Activated CD8-positive, alpha-beta T cell treated with anti-CD3 and anti-CD28 coated beads for 36 hours (primary cell): ENCODE measurements around the gene ZNF827. TPM values are rescaled to one million over a fixed set of nuclear protein-coding genes. Genes with fewer than 3 reads are reported as not detected.
A peak's percentile ranks its signal among the peaks of the same experiment; 100 is the strongest.

Source experiments
- ATAC-seq: fragments of 200-7000 bp; cut with Tn5 transposase; one replicate; pipeline ENCODE4 v1.10.0; 2021; ENCODE audit warnings: mild to moderate bottlenecking, moderate library complexity
- CTCF ChIA-PET: fragments of 350-600 bp; sonication (Branson Sonifier 250); formaldehyde crosslinking; loops from one replicate; lab custom pipeline; 2021; ENCODE audit warnings: antibody characterized with exemption; lab: Charles Lee
- POLR2A ChIA-PET: fragments of 350-600 bp; sonication (Branson Sonifier 250); formaldehyde crosslinking; loops from one replicate; lab custom pipeline; 2021; ENCODE audit warnings: antibody characterized with exemption; lab: Charles Lee
- DNase-seq: peaks from one replicate; pipeline ENCODE4 v3.0.0-alpha.2; 2020
- H3K27ac Mint-ChIP-seq: one replicate; pipeline ENCODE4 v1.8.0; 2021; ENCODE audit warnings: mild to moderate bottlenecking, mixed read lengths
- H3K27me3 Mint-ChIP-seq: one replicate; pipeline ENCODE4 v1.8.0; 2021; ENCODE audit warnings: mixed read lengths
- H3K36me3 Mint-ChIP-seq: one replicate; pipeline ENCODE4 v1.8.0; 2021; ENCODE audit warnings: low read depth, mixed read lengths
- H3K4me1 Mint-ChIP-seq: one replicate; pipeline ENCODE4 v1.8.0; 2021; ENCODE audit warnings: low read depth, mixed read lengths
- H3K4me3 Mint-ChIP-seq: one replicate; pipeline ENCODE4 v1.8.0; 2021; ENCODE audit warnings: mild to moderate bottlenecking, moderate library complexity, mixed read lengths
- H3K9me3 Mint-ChIP-seq: one replicate; pipeline ENCODE4 v1.8.0; 2021; ENCODE audit warnings: mixed read lengths
- intact Hi-C: fragments of 100-400 bp; cut with micrococcal nuclease; formaldehyde crosslinking; loops from one replicate; pipeline ENCODE4 v1.10.0; 2022
- total RNA-seq, 2 experiments: library from RNA; stranded (reverse); gene quantifications; one replicate each; pipeline ENCODE4 v1.2.3, GENCODE V29; 2021
- TF ChIP-seq, protein P1 (sequence below): fragments of 200-600 bp; IDR thresholded peaks from one replicate; pipeline ENCODE4 v1.8.0; 2022; ENCODE audit warnings: antibody characterized with exemption, mild to moderate bottlenecking

The ZNF827 gene
- total RNA-seq, 2 experiments from 2014 or later: 28.4 to 31.1 TPM

DNA sequence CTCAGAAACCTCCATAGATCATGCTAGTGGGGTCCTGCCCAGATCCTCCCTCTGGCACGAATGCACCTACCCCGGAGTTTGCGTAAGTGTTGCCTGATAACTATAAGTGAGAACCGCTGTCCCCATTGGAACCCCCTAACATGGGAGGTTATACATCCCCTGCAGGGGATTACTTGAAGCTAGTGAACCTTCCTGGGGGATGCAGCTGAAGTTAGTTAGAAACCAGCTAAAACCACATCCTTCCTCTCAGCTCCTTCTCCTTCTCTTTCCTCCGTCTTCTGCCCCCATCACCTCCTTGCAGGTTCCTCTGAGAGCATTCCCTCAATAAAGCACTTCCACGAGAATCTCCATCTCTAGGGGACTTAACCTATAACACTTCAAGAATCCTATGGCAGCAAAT is 95.0 kb downstream of the ZNF827 start:
- Mint-ChIP-seq H3K36me3 (peaks cover 82% of the 10 kb centered on the region), H3K27me3 (no peaks in the 10 kb centered on the region), H3K4me3 (no peak overlapping the region), H3K27ac (peak overlapping the region; percentile 80), H3K4me1 (peaks cover 38% of the 10 kb centered on the region), H3K9me3 (no peaks in the 10 kb centered on the region)
- intact Hi-C loops: no loop called here
- CTCF ChIA-PET: interaction anchor here (1.0 kb wide), 2 partner anchors 23 to 29 kb away, joined by 4 read pairs; no protein-coding TSS in a partner anchor
- ATAC-seq (peak; percentile 27), DNase-seq (no peak)
- POLR2A ChIA-PET: interaction anchor here (0.8 kb wide), 1 partner anchor 27 kb away, joined by 3 read pairs; no protein-coding TSS in a partner anchor
- TF ChIP-seq, protein P1, sequence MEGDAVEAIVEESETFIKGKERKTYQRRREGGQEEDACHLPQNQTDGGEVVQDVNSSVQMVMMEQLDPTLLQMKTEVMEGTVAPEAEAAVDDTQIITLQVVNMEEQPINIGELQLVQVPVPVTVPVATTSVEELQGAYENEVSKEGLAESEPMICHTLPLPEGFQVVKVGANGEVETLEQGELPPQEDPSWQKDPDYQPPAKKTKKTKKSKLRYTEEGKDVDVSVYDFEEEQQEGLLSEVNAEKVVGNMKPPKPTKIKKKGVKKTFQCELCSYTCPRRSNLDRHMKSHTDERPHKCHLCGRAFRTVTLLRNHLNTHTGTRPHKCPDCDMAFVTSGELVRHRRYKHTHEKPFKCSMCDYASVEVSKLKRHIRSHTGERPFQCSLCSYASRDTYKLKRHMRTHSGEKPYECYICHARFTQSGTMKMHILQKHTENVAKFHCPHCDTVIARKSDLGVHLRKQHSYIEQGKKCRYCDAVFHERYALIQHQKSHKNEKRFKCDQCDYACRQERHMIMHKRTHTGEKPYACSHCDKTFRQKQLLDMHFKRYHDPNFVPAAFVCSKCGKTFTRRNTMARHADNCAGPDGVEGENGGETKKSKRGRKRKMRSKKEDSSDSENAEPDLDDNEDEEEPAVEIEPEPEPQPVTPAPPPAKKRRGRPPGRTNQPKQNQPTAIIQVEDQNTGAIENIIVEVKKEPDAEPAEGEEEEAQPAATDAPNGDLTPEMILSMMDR: no peak

DNA sequence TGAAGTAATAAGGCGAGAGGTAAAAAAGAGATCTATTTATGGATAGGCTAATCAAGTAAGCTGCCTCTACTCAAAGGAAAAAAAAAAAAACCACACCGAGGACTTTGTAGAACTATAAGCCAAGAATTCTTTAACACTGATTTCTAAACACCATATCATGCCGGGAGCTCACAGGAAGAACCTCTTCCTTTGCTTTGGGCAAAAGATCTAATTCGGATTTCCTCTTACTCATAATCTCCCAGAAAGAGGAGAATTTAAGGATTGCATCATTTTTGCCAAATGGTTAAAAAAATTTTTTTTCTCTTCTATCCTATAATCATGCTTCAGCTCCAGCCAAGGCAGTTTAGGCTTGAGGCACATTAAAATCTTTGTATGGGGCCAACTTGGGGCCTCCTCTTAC is 95.5 kb downstream of the ZNF827 start:
- no peak for ATAC-seq
- intact Hi-C loops: no loop called here
- Mint-ChIP-seq H3K27me3 (no peaks in the 10 kb centered on the region), H3K4me1 (peaks cover 38% of the 10 kb centered on the region), H3K36me3 (peaks cover 77% of the 10 kb centered on the region), H3K4me3 (no peak overlapping the region), H3K27ac (peak overlapping the region; percentile 80), H3K9me3 (no peaks in the 10 kb centered on the region)
- ChIA-PET CTCF (interaction anchor here (1.0 kb wide), 2 partner anchors 23 to 28 kb away, joined by 4 read pairs; no protein-coding TSS in a partner anchor), POLR2A (interaction anchor here (0.8 kb wide), 1 partner anchor 27 kb away, joined by 3 read pairs; no protein-coding TSS in a partner anchor)
- DNase-seq: no peak
- TF ChIP-seq, protein P1: no peak

DNA sequence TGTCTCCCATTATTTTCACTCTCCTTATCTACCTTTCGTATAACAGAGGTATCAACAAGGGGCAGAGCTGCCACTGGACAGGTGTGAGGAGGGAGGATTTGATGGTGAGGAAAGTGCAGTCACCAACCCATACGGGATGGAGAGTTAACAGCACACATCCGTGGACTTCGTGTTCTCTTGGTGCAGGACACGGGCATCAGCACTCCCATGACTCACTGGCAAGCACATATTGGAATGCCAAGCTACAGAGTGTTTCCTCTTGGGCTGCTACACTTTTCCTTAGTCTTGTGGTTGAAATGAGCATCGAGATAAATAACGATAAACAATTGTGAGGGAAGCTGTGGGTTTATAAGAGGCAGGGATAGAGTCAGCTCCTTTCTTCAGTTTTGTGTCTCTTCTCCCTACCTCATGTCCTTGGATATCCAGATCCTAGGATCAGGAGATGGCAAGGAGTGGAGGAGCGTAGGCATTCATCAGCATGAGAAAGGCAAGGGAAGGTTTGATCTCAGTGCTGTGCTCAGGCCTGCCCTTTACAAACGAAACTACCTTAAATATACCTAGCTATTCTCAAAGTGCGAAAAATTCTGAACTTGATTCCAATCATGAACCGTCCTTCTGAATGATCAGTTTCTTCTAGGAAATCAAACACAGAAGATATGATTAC is 96.3 kb downstream of the ZNF827 start:
- H3K27me3 Mint-ChIP-seq: no peaks in the 10 kb centered on the region
- TF ChIP-seq, protein P1: no peak
- intact Hi-C loops: no loop called here
- H3K4me3 Mint-ChIP-seq: no peak overlapping the region
- DNase-seq: no peak
- CTCF ChIA-PET: interaction anchor here (1.2 kb wide), 1 partner anchor 46 kb away, joined by 3 read pairs; no protein-coding TSS in a partner anchor
- H3K36me3 Mint-ChIP-seq: peaks cover 71% of the 10 kb centered on the region
- POLR2A ChIA-PET: no interaction called here
- H3K4me1 Mint-ChIP-seq: peaks cover 34% of the 10 kb centered on the region
- no peak overlapping the region for H3K27ac Mint-ChIP-seq
- no peak for ATAC-seq
- no peaks in the 10 kb centered on the region for H3K9me3 Mint-ChIP-seq

DNA sequence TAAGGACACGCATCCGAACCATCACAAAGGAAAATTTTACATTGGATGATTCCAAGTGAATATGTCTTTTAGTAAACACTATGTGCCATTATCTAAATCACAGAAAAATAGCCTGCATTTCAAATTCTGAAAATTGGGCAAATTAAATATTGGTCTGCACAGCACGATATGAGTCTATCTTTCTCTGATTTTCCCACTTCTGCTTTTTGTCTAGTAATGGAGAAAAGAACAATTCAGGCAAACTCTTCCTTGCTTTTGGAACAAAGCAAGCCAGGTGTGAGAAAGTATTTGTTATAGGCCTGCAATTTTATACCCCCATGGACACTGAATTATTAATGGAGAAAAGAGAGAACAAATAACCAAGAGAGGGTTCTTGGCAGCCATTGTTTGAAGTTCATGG is 97.8 kb downstream of the ZNF827 start:
- POLR2A ChIA-PET: no interaction called here
- TF ChIP-seq, protein P1: no peak

DNA sequence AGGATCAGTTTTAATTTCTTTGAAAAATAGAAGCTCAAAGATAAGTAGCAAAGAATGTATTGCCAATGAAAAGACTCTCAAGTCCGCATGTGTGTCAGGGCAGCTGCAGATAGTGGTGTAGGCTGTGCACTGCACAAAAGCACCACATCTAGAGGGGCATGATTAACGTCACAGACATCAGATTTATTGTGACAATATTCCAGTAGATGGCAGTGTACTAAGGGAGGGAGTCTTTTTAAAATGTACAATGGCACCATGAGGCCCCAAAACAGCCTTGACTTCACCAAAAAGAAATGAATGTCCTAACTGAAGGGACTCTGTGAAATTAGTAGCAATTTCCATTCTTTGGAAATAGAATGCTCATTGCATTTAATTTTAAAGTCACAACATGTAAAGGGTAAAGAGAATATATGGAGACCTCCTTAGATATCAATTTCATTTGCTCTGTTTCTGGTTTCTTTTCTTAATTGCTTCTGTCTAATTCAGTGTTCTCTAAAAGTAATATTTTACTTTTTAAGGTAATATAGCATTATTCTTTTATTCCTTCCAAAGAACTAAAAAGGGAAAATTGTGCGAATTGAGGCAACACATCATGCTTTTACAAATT is 98.4 kb downstream of the ZNF827 start:
- Mint-ChIP-seq H3K27ac (no peak overlapping the region), H3K4me1 (peaks cover 29% of the 10 kb centered on the region), H3K4me3 (no peak overlapping the region), H3K36me3 (peaks cover 63% of the 10 kb centered on the region), H3K27me3 (no peaks in the 10 kb centered on the region), H3K9me3 (no peaks in the 10 kb centered on the region)
- ATAC-seq (peak; percentile 95), DNase-seq (peak; percentile 37)
- intact Hi-C loops: no loop called here
- POLR2A ChIA-PET: no interaction called here
- TF ChIP-seq, protein P1: peak; percentile 70
- CTCF ChIA-PET: interaction anchor here (0.6 to 2.0 kb wide), 7 partner anchors 8 to 55 kb away, joined by 3 to 6 read pairs (median 4); no protein-coding TSS in a partner anchor

More for the DNA sequence above, 97.8 kb downstream of the ZNF827 start:
- Mint-ChIP-seq H3K4me1 (peaks cover 31% of the 10 kb centered on the region), H3K27ac (no peak overlapping the region), H3K9me3 (no peaks in the 10 kb centered on the region), H3K27me3 (no peaks in the 10 kb centered on the region), H3K36me3 (peaks cover 66% of the 10 kb centered on the region), H3K4me3 (no peak overlapping the region)
- intact Hi-C loops: no loop called here
- DNase-seq (no peak), ATAC-seq (no peak)
- CTCF ChIA-PET: no interaction called here
